ENCODE results near the gene CREG2.
"Not testable (repeated sequence)": the region's sequence is repeated elsewhere in the genome, so short reads cannot be mapped to it uniquely, and the experiment has no call there.

CREG2 gene

DNA sequence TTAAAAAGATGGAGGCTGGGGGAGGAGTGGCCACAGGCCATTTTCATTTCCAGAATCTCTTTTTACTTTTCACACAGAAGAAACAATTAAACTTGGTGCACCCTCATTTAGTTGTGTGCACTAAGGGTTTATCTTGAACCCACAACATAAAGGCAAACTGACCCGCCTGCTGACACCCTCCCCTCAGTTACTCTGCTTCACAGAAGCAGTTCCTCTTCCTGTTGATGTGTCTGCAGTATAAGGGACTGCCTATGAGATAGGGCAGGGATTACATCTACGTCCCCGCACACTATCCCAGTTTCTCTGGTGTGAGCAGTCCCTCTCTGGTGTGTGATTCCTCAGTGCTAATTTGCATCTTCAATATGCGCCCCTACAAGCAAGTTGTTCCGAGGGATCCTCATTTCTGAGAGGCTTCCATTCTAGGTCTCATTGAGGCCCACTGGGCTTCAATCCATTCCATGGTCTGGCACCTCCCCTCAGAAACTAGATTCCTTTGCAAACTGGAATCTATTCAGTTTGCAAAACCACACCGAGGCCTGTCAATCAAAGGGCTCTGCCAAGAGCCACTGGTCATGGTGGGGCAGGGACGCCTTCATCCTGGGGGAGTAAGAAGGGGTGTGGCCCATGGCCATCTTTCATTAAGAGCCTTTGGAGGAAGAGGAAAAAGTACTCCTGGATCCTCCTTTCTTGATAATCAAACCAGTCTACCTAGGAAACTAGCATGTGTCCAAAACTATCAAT is 12.3 kb downstream of the CREG2 start:
- DNase-seq (ENCODE audit: low read depth in 2 of 2, low spot score in 1 of 2), result no peak

DNA sequence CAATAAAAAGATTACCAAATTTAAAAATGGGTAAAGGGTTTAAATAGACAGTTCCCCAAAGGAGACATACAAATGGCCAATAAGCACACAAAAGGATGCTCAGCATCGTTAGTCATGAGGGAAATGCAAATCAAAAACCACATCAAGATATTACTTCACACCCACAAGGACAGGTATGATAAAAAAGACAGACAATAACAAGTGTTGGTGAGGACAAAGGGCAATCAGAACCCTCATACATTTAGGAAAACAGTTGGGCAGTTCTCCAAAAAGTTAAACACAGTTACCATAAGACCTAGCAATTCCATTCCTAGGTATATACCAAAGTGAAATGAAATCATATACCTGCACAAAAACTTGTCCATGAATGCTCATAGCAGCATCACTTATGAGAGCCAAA is 14.5 kb downstream of the CREG2 start:
- DNase-seq (ENCODE audit: low read depth in 2 of 2, low spot score in 1 of 2), result no peak

- DNase-seq (ENCODE audit: low read depth in 2 of 2, low spot score in 1 of 2), result no peak
Observed at GRCh38 chr2:101371636-101372035, 15.7 kb downstream of the CREG2 start.

- DNase-seq (ENCODE audit: low read depth in 2 of 2, low spot score in 1 of 2), result no peak
Observed at GRCh38 chr2:101369100-101369499, 18.2 kb downstream of the CREG2 start.

DNA sequence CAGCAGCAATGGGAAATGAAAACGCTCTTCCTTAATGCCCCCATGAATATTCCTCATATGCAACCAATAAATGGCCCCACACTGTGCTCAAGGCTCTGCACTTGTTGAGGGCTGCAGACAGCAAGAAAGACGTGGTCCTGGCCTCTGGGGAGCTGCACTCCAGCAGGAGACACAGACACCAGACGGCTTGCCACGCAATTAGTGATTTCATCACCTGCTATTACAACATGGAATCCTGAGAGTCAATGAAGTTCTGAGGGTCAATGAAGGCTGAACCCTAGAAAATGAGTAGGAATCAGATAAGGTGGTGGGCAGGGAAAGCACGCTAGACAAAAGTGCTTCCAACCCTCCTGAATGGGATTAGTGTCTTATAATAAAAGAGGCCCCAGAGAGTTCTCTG is 18.9 kb downstream of the CREG2 start:
- DNase-seq (ENCODE audit: low read depth in 2 of 2, low spot score in 1 of 2), result no peak

GRCh38 chr2:101367508-101367907 is 19.8 kb downstream of the CREG2 start:
- no peak for DNase-seq (ENCODE audit: low read depth in 2 of 2, low spot score in 1 of 2)

- no peak for DNase-seq (ENCODE audit: low read depth in 2 of 2, low spot score in 1 of 2)
Observed at GRCh38 chr2:101364878-101365277, 22.4 kb downstream of the CREG2 start.

DNA sequence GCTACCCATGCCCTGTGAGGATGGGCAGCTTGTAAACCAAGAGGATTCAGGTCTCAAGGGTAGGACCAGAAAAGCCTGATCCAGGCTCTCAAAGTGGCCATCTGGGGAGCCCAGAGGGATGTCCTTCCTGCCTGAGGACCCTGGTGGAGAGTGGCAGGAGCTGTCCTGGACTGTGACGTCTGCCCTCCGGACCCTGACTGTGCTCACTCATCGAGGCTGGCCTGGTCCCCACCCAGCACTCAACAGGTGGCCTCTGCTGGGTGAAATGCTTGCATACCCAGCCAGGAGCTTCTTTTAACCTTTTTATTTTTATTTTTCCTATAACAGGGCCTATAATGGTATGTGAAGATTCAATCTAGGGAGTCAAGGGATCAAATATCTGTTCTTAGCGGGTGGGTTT is 24.5 kb downstream of the CREG2 start:
- DNase-seq (ENCODE audit: low read depth in 2 of 2, low spot score in 1 of 2), result no peak

GRCh38 chr2:101362316-101362715 is 25.0 kb downstream of the CREG2 start:
- no peak for DNase-seq (ENCODE audit: low read depth in 2 of 2, low spot score in 1 of 2)

DNA sequence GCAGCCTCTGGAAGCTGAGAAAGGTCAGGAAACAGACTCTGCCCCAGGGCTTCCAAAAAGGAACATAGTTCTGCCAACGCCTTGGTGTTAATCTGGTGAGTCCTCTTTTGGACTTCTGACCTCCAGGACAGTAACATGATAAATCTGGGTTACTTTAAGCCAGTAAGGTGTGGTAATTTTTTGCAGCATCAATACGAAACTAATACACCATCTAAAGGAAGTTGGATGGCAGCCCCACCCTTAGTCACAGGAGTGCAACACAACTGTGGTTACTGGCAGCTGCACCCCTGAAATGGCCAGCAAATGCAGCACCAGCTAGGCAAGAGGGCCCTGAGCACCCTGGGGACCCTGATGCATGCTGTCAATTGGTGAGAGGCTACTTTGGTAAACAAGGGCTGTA is 25.8 kb downstream of the CREG2 start:
- no peak for DNase-seq (ENCODE audit: low read depth in 2 of 2, low spot score in 1 of 2)

- DNase-seq (ENCODE audit: low read depth in 2 of 2, low spot score in 1 of 2), result no peak
Observed at GRCh38 chr2:101361121-101361520, 26.2 kb downstream of the CREG2 start.

- DNase-seq (ENCODE audit: low read depth in 2 of 2, low spot score in 1 of 2), result no peak
Observed at GRCh38 chr2:101360232-101360631, 27.1 kb downstream of the CREG2 start.

GRCh38 chr2:101359410-101359954 is 27.8 kb downstream of the CREG2 start:
- no peak for DNase-seq (ENCODE audit: low read depth in 2 of 2, low spot score in 1 of 2)

DNA sequence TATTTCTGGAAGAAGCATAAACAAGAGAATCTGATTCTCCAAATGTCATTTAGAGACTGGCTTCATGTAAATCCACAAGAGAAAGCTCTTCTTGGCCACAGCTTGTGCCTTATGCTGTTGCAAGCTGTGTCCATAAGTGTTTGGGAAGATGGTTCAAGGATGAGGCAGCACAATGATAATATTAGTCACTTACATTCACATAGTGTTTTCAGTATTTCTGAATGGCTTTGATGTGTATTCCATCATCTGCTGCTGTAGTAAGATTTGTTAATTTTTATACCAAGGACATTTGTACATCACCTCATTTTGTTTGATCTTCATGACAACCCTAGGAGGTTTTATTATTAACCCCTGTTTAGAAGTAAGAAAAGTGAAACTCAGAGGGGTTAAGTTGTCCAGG is 29.9 kb downstream of the CREG2 start:
- no peak for DNase-seq (ENCODE audit: low read depth in 2 of 2, low spot score in 1 of 2)

- DNase-seq (ENCODE audit: low read depth in 2 of 2, low spot score in 1 of 2), result no peak
Observed at GRCh38 chr2:101356521-101356920, 30.8 kb downstream of the CREG2 start.

- no peak for DNase-seq (ENCODE audit: low read depth in 2 of 2, low spot score in 1 of 2)
Observed at GRCh38 chr2:101356055-101356454, 31.2 kb downstream of the CREG2 start.

- DNase-seq (ENCODE audit: low read depth in 2 of 2, low spot score in 1 of 2), result no peak
Observed at GRCh38 chr2:101355401-101356054, 31.8 kb downstream of the CREG2 start.

- no peak for DNase-seq (ENCODE audit: low read depth in 2 of 2, low spot score in 1 of 2)
Observed at GRCh38 chr2:101354420-101355311, 32.6 kb downstream of the CREG2 start.

- not testable (repeated sequence) for DNase-seq (ENCODE audit: low read depth in 2 of 2, low spot score in 1 of 2)
Observed at GRCh38 chr2:101352631-101353030, 34.7 kb downstream of the CREG2 start.

- DNase-seq (ENCODE audit: low read depth in 2 of 2, low spot score in 1 of 2), result no peak
Observed at GRCh38 chr2:101351207-101351606, 36.1 kb downstream of the CREG2 start.

GRCh38 chr2:101349893-101350662 is 37.2 kb downstream of the CREG2 start:
- DNase-seq (ENCODE audit: low read depth in 2 of 2, low spot score in 1 of 2), result no peak
